H9 (cell line): Measurements from ENCODE around the gene BTG4. TPM values are rescaled to one million over a fixed set of nuclear protein-coding genes. Genes with fewer than 3 reads are reported as not detected.

ENCODE experiments used
- DNase-seq: peaks from one replicate; pipeline ENCODE4 v3.0.0-alpha.2; 2017
- H2AFZ ChIP-seq: one replicate; pipeline ENCODE4 v1.6.1; 2013; ENCODE audit warnings: mild to moderate bottlenecking, low read length, control low read depth, moderate library complexity
- H2AK5ac ChIP-seq: 2 replicates; pipeline ENCODE4 v1.6.1; 2013; ENCODE audit warnings: low read length, control low read depth, mixed read lengths; ENCODE audit not compliant: insufficient read length
- H2BK120ac ChIP-seq: one replicate; pipeline ENCODE4 v1.6.1; 2013; ENCODE audit warnings: low read depth, mild to moderate bottlenecking, low read length, control low read depth, inconsistent platforms; ENCODE audit not compliant: poor library complexity, severe bottlenecking
- H2BK12ac ChIP-seq: 2 replicates; pipeline ENCODE4 v1.6.1; 2013; ENCODE audit warnings: low read length, control low read depth, mixed read lengths, low read depth; ENCODE audit not compliant: insufficient read length
- H2BK15ac ChIP-seq: 2 replicates; pipeline ENCODE4 v1.6.1; 2013; ENCODE audit warnings: low read depth, low read length, control low read depth
- H2BK20ac ChIP-seq: one replicate; pipeline ENCODE4 v1.6.1; 2013; ENCODE audit warnings: low read depth, mild to moderate bottlenecking, low read length, control low read depth, inconsistent platforms; ENCODE audit not compliant: poor library complexity, severe bottlenecking
- H2BK5ac ChIP-seq: 2 replicates; pipeline ENCODE4 v1.6.1; 2013; ENCODE audit warnings: low read length, control low read depth, mixed read lengths; ENCODE audit not compliant: insufficient read length
- H3K14ac ChIP-seq: 2 replicates; pipeline ENCODE4 v1.6.1; 2013; ENCODE audit warnings: low read length, control low read depth; ENCODE audit not compliant: insufficient read depth
- H3K18ac ChIP-seq: 2 replicates; pipeline ENCODE4 v1.6.1; 2013; ENCODE audit warnings: low read depth, mild to moderate bottlenecking, mixed read lengths, low read length, control low read depth; ENCODE audit not compliant: insufficient read length
- H3K23ac ChIP-seq: 2 replicates; pipeline ENCODE4 v1.6.1; 2013; ENCODE audit warnings: low read length, control low read depth, mixed read lengths, low read depth; ENCODE audit not compliant: insufficient read length
- H3K23me2 ChIP-seq: 2 replicates; pipeline ENCODE4 v1.6.1; 2013; ENCODE audit warnings: low read depth, mild to moderate bottlenecking, mixed read lengths, low read length, control low read depth; ENCODE audit not compliant: insufficient read length, poor library complexity, severe bottlenecking
- H3K27ac ChIP-seq: 2 replicates; pipeline ENCODE4 v1.5.1; 2013; ENCODE audit warnings: low read length, control low read depth, mixed read lengths, low read depth; ENCODE audit not compliant: insufficient read length
- H3K27me3 ChIP-seq: 2 replicates; pipeline ENCODE4 v1.6.1; 2013; ENCODE audit warnings: low read length, control low read depth, inconsistent platforms; ENCODE audit not compliant: insufficient read depth
- H3K4ac ChIP-seq: 2 replicates; pipeline ENCODE4 v1.6.1; 2013; ENCODE audit warnings: low read depth, mild to moderate bottlenecking, control low read depth, inconsistent platforms, low read length, moderate library complexity
- H3K4me1 ChIP-seq: 2 replicates; pipeline ENCODE4 v1.6.1; 2013; ENCODE audit warnings: low read length, control low read depth, inconsistent platforms; ENCODE audit not compliant: insufficient read depth
- H3K4me2 ChIP-seq: 2 replicates; pipeline ENCODE4 v1.6.1; 2013; ENCODE audit warnings: low read length, control low read depth, mixed read lengths; ENCODE audit not compliant: insufficient read length, insufficient read depth
- H3K56ac ChIP-seq: 2 replicates; pipeline ENCODE4 v1.6.1; 2013; ENCODE audit warnings: low read depth, mild to moderate bottlenecking, mixed read lengths, low read length, control low read depth; ENCODE audit not compliant: insufficient read length
- H3K79me1 ChIP-seq: 2 replicates; pipeline ENCODE4 v1.6.1; 2013; ENCODE audit warnings: low read depth, mild to moderate bottlenecking, moderate library complexity, low read length, control low read depth, inconsistent platforms; ENCODE audit not compliant: insufficient read depth, poor library complexity, severe bottlenecking
- H3K79me2 ChIP-seq: 2 replicates; pipeline ENCODE4 v1.6.1; 2013; ENCODE audit warnings: low read length, control low read depth, inconsistent platforms; ENCODE audit not compliant: insufficient read depth
- H3K9ac ChIP-seq: 2 replicates; pipeline ENCODE4 v1.6.1; 2013; ENCODE audit warnings: low read length, control low read depth, mixed read lengths; ENCODE audit not compliant: insufficient read length; ENCODE audit errors: extremely low read depth
- H3K9me3 ChIP-seq: one replicate; pipeline ENCODE4 v1.6.1; 2013; ENCODE audit warnings: low read depth, low read length, inconsistent platforms; ENCODE audit not compliant: control insufficient read depth
- H3T11ph ChIP-seq: one replicate; pipeline ENCODE4 v1.6.1; 2013; ENCODE audit warnings: mild to moderate bottlenecking, low read length, control low read depth, inconsistent platforms
- H4K20me1 ChIP-seq: one replicate; pipeline ENCODE4 v1.6.1; 2013; ENCODE audit not compliant: control insufficient read depth, insufficient read length, insufficient read depth
- H4K5ac ChIP-seq: 2 replicates; pipeline ENCODE4 v1.6.1; 2013; ENCODE audit warnings: low read depth, mild to moderate bottlenecking, mixed read lengths, low read length, control low read depth; ENCODE audit not compliant: insufficient read length
- H4K8ac ChIP-seq: replicated peaks from 2 replicates; pipeline ENCODE4 v1.6.1; 2013; ENCODE audit warnings: low read length, control low read depth, mixed read lengths, low read depth; ENCODE audit not compliant: insufficient read length
- H4K91ac ChIP-seq: 2 replicates; pipeline ENCODE4 v1.6.1; 2013; ENCODE audit warnings: low read depth, mild to moderate bottlenecking, moderate library complexity, mixed read lengths, low read length, control low read depth; ENCODE audit not compliant: insufficient read length
- H3K27ac Mint-ChIP-seq, 3 experiments: 2 replicates in 2 of 3; 3 replicates in 1 of 3; pipeline ENCODE4 v1.8.0; 2020 to 2021; ENCODE audit warnings: mixed read lengths in 3 of 3, mild to moderate bottlenecking in 1 of 3, moderate library complexity in 1 of 3
- H3K27me3 Mint-ChIP-seq: 2 replicates; pipeline ENCODE4 v1.8.0; 2021; ENCODE audit warnings: low read depth, mild to moderate bottlenecking, moderate library complexity, mixed read lengths
- H3K36me3 Mint-ChIP-seq, 3 experiments: 2 replicates in 2 of 3; 3 replicates in 1 of 3; pipeline ENCODE4 v1.8.0; 2020 to 2021; ENCODE audit warnings: low read depth in 3 of 3, mixed read lengths in 3 of 3; ENCODE audit not compliant: insufficient read depth in 1 of 3
- H3K4me1 Mint-ChIP-seq, 2 experiments: 2 replicates each; pipeline ENCODE4 v1.8.0; 2020; ENCODE audit warnings: mixed read lengths in 2 of 2
- H3K4me3 Mint-ChIP-seq, 2 experiments: 2 replicates in 1 of 2; 3 replicates in 1 of 2; pipeline ENCODE4 v1.8.0; 2020 to 2021; ENCODE audit warnings: mild to moderate bottlenecking in 2 of 2, mixed read lengths in 2 of 2, moderate library complexity in 1 of 2
- H3K9me3 Mint-ChIP-seq, 2 experiments: 2 replicates in 1 of 2; 3 replicates in 1 of 2; pipeline ENCODE4 v1.8.0; 2020; ENCODE audit warnings: mild to moderate bottlenecking in 2 of 2, mixed read lengths in 2 of 2, moderate library complexity in 1 of 2
- WGBS: extraction: QIAGEN DNeasy Blood & Tissue Kit; methylation state at CpG from one replicate; pipeline ENCODE4 v1.1.7; 2013; ENCODE audit warnings: missing lambda C conversion rate, low lambda C conversion rate, mixed read lengths; ENCODE audit not compliant: insufficient read length; ENCODE audit errors: extremely low coverage; 5-methylcytosine and 5-hydroxymethylcytosine counted together
- total RNA-seq: library from RNA; stranded (reverse); gene quantifications from 2 replicates; pipeline ENCODE4 v1.2.1, GENCODE V29; 2021
- TF ChIP-seq, protein P1 (sequence below): fragments of 200-600 bp; sonication (generic); conservative IDR thresholded peaks from 3 replicates; pipeline ENCODE4 v1.8.0; 2021; ENCODE audit warnings: antibody characterized with exemption, mild to moderate bottlenecking

BTG4 gene
- total RNA-seq, 1 experiment from 2014 or later: not detected

DNA sequence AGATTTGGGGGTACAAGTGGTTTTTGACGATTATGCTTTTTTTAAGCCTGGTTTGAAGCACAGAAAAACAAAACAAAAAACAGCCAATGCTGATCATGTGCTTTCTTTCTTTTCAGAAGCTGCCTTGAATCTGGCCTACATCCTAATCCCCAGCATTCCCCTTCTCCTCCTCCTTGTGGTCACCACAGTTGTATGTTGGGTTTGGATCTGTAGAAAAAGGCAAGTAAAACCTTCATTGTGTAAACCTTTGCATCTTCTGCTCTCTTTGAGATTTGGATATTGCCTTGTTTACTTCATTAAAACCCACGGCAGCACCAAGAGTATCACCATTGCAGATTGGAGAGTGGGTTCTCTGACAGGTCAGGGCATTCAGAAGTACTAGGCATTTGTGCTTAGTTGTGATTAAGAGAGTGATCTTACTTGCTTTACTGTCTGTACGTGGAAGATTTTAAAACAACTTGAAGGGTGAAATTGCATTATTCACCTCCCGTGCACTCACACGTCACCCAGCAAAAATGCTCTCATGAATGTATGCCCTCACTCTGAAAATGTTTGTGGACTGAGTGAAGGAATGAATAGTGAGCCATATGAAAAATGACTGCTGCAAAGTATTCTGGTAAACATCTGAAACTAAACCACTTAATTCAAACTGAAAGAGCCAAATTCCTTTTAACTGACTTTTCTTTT, 45.4 kb upstream of the BTG4 start:
- H3K14ac ChIP-seq: no peak overlapping the region
- no peak overlapping the region for H3K27ac Mint-ChIP-seq
- peaks cover 10 to 29% (median 16%) of the 10 kb centered on the region in 3 experiments for H3K36me3 Mint-ChIP-seq
- TF ChIP-seq, protein P1, sequence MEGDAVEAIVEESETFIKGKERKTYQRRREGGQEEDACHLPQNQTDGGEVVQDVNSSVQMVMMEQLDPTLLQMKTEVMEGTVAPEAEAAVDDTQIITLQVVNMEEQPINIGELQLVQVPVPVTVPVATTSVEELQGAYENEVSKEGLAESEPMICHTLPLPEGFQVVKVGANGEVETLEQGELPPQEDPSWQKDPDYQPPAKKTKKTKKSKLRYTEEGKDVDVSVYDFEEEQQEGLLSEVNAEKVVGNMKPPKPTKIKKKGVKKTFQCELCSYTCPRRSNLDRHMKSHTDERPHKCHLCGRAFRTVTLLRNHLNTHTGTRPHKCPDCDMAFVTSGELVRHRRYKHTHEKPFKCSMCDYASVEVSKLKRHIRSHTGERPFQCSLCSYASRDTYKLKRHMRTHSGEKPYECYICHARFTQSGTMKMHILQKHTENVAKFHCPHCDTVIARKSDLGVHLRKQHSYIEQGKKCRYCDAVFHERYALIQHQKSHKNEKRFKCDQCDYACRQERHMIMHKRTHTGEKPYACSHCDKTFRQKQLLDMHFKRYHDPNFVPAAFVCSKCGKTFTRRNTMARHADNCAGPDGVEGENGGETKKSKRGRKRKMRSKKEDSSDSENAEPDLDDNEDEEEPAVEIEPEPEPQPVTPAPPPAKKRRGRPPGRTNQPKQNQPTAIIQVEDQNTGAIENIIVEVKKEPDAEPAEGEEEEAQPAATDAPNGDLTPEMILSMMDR: no peak
- WGBS: no CpG with 5 or more reads among the region's 5 CpGs
- no peaks in the 10 kb centered on the region for H3K23me2 ChIP-seq
- H3K4me3 Mint-ChIP-seq: no peak overlapping the region
- H2BK5ac ChIP-seq: no peak overlapping the region
- peaks cover 13 to 17% of the 10 kb centered on the region in 2 experiments for H3K9me3 Mint-ChIP-seq
- no peak overlapping the region for H2BK20ac ChIP-seq
- peaks cover 7% of the 10 kb centered on the region for H3K9me3 ChIP-seq
- H2BK15ac ChIP-seq: no peak overlapping the region
- no peak for DNase-seq
- H2BK12ac ChIP-seq: no peak overlapping the region
- H3K27me3 Mint-ChIP-seq: no peaks in the 10 kb centered on the region
- no peak overlapping the region for H3K4ac ChIP-seq
- peaks cover 6% of the 10 kb centered on the region; the same call in 1 of the 2 replicates for H3K4me1 ChIP-seq
- H3K56ac ChIP-seq: no peak overlapping the region
- no peak overlapping the region for H3K27ac ChIP-seq
- no peak overlapping the region for H4K91ac ChIP-seq
- no peak overlapping the region for H3K9ac ChIP-seq
- no peak overlapping the region for H4K5ac ChIP-seq
- no peak overlapping the region for H2AFZ ChIP-seq
- no peaks in the 10 kb centered on the region for H3K79me2 ChIP-seq
- H2BK120ac ChIP-seq: no peak overlapping the region
- no peak overlapping the region for H2AK5ac ChIP-seq
- no peak overlapping the region for H3K18ac ChIP-seq
- no peak overlapping the region for H4K8ac ChIP-seq
- H3K79me1 ChIP-seq: no peaks in the 10 kb centered on the region
- H3K23ac ChIP-seq: no peak overlapping the region
- H3K27me3 ChIP-seq: no peaks in the 10 kb centered on the region
- H4K20me1 ChIP-seq: no peaks in the 10 kb centered on the region
- H3T11ph ChIP-seq: no peak overlapping the region
- H3K4me2 ChIP-seq: no peak overlapping the region
- peaks cover 17 to 21% of the 10 kb centered on the region in 2 experiments for H3K4me1 Mint-ChIP-seq
